LNCaP clone FGC (cell line): ENCODE measurements around the gene IGF2R.

Source experiments
- DNase-seq: peaks from one replicate; pipeline ENCODE4 v3.0.0-alpha.2; 2011; ENCODE audit warnings: low read depth
- H3K4me3 ChIP-seq: 2 replicates; pipeline ENCODE4 v1.5.1; 2011; ENCODE audit warnings: mild to moderate bottlenecking, low read depth, low read length, control low read depth
- TF ChIP-seq, protein P1 (sequence below): IDR thresholded peaks from 2 replicates; pipeline ENCODE4 v1.5.1; 2012; ENCODE audit warnings: mild to moderate bottlenecking; ENCODE audit not compliant: control insufficient read depth, insufficient read depth; ENCODE audit errors: extremely low read depth

IGF2R gene

DNA sequence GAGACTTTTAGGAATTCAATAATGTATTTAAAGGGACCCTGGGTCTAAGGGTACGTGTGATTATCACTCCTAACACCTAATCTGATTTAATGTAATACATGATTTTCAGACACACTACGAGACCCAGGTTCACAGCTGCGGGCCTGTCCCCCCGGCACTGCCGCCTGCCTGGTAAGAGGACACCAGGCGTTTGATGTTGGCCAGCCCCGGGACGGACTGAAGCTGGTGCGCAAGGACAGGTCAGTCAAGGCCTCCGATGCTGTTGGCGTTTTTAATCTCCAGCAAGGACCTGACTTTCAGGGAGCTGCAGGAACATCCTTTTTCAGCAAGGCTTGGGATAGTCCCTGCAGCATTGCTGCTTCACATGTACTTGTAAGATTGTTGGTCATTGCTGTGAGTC lies 58.2 kb downstream of the IGF2R start:
- no peak for DNase-seq
- TF ChIP-seq, protein P1, sequence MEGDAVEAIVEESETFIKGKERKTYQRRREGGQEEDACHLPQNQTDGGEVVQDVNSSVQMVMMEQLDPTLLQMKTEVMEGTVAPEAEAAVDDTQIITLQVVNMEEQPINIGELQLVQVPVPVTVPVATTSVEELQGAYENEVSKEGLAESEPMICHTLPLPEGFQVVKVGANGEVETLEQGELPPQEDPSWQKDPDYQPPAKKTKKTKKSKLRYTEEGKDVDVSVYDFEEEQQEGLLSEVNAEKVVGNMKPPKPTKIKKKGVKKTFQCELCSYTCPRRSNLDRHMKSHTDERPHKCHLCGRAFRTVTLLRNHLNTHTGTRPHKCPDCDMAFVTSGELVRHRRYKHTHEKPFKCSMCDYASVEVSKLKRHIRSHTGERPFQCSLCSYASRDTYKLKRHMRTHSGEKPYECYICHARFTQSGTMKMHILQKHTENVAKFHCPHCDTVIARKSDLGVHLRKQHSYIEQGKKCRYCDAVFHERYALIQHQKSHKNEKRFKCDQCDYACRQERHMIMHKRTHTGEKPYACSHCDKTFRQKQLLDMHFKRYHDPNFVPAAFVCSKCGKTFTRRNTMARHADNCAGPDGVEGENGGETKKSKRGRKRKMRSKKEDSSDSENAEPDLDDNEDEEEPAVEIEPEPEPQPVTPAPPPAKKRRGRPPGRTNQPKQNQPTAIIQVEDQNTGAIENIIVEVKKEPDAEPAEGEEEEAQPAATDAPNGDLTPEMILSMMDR: no peak
- H3K4me3 ChIP-seq: no peak overlapping the region

DNA sequence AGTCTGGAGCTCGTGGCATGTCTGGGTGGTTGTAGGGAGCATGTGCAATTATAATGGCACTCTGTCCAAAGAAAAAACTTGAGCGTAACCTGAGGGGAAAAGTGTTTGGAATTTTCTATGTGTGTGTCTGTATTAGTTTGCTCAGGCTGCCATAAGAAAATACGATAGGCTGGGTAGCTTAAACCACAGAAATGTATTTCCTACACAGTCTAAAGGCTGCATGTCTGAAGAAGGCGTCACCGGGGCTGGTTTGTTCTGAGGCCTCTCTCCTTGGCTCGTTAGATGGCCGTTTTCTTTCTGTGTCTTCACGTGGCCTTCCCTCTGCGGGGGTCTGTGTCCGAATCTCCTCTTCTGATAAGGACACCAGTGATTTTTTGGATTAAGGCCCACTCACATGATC lies 59.0 kb downstream of the IGF2R start:
- DNase-seq: no peak
- no peak overlapping the region for H3K4me3 ChIP-seq
- TF ChIP-seq, protein P1: no peak

DNA sequence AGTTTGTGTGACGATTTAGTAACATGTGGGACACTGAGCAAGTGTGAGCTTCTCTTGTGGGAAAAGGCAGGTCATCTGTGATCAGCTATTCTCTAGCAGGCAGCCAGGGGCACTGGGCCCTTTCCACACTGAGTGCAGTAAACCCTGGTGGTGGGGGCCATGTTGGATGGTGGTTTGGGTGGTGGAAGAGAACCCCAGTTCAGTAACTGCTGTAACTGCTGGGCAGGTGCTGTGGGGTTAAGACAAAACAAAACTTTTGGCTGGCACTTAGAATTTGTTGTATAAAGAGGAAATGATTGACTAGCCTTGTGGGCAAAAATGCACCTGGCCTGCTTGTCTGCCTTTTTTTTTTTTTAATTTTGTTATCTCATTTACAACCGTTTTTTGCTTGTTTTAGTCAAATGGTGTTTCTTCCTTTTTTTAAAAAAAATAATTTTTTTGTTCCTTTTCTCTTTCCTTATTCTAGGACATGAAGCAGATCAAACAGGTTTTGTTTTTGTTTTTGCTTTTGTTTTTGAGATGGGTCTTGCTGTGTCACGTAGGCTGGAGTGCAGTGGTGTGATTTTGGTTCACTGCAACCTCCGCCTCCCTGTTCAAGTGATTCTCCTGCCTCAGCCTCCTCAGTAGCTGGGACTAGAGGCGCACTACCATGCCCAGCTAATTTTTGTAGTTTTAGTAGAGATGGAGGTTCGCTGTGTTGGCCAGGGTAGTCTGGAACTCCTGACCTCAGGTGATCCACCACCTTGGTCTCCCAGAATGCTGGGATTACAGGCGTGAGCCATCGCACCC lies 59.8 kb downstream of the IGF2R start:
- no peak overlapping the region for H3K4me3 ChIP-seq
- TF ChIP-seq, protein P1: no peak
- DNase-seq: no peak

DNA sequence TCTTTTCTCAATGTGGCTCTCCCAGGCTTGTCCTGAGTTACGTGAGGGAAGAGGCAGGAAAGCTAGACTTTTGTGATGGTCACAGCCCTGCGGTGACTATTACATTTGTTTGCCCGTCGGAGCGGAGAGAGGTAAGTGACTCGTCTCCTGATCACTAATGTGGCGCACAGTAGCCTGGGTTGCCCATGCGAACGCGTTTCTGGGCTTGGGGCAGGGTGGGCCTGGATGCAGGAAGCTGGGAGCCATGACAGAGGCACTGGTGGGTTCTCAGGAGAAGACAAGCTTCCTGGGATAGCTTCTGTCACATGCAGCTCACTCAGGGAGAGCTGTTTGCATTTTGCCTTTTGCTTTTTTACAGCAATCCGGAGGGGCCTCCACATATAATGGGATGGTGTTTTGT lies 60.6 kb downstream of the IGF2R start:
- no peak overlapping the region for H3K4me3 ChIP-seq
- no peak for DNase-seq
- TF ChIP-seq, protein P1: no peak

DNA sequence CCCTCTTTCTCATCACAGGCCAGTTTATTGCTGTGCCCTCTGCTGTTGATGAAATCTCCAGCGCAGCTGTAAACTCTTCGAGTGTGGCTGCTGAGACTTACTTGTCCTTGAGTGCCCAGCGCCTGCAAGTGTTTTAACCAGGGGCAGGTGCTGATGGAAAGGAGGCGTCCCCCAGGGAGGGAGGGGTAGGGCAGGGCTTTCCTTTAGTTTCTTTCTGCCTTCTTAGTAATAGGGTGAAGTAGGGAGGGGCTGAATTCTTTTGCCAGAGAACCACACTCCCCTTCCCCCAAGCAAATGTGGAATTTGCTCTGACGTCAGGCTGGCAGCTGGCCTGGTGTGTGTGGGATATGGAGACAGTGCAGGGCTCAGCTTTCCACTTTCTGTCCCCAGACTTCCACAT lies 61.2 kb downstream of the IGF2R start:
- H3K4me3 ChIP-seq: no peak overlapping the region
- TF ChIP-seq, protein P1: no peak
- no peak for DNase-seq

DNA sequence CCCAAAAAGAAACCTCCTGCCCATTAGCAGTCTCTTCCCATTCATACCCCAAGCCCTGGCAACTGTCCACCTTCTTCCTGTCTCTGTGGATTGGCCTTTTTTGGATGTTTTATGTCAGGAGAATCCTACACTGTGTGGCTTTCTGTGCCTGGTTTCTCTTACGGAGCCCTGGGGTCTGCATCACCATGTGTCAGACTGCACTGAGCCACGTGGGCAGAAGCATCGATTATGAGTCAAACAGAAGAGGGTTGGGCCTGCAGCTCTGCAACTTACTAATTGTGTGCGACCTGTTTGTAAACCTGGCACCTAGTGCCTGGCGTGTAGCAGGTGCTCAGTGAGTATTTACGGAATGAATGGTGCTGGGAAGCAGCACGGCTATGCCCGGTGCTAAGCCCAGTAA lies 62.6 kb downstream of the IGF2R start:
- DNase-seq: no peak
- no peak overlapping the region for H3K4me3 ChIP-seq
- TF ChIP-seq, protein P1: no peak

DNA sequence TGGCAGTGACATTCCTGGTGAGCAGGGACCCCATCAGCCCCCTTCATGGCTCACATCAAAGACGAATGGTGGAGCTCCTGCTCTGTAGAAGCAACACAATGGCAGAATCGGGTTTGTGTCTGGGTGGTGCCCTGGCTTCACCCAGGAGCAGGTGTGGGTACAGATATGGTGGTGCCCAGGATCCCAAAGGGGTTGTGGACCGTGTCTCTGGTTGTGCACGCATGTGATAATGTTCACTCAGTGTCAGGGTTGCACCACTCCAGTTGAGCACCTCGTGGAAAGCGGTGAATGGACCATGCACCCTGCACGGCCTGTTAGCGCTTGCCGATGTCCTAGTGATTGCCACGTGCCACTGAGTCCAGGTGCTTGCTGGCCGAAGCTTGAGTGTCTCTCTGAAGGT lies 63.0 kb downstream of the IGF2R start:
- no peak for DNase-seq
- H3K4me3 ChIP-seq: no peak overlapping the region
- TF ChIP-seq, protein P1: no peak
